HepG2 (cell line): Measurements from ENCODE around the gene MCTS1. TPM values are rescaled to one million over a fixed set of nuclear protein-coding genes. Genes with fewer than 3 reads are reported as not detected.

Experiments used
- ARID4A ChIP-seq: sonication (generic); formaldehyde crosslinking; IDR thresholded peaks from 2 replicates; pipeline ENCODE4 v1.5.0; 2020; ENCODE audit warnings: mild to moderate bottlenecking, missing genetic modification reagents, borderline replicate concordance
- ASH2L ChIP-seq: fragments of 300-600, 200-600 bp; sonication (generic); IDR thresholded peaks from 2 replicates; pipeline ENCODE4 v1.7.0; 2017; ENCODE audit warnings: low read depth, mild to moderate bottlenecking, moderate library complexity, mixed read lengths, low read length; ENCODE audit not compliant: insufficient read length
- HNF4G ChIP-seq, 2 experiments: sonication (generic) in 1 of 2; formaldehyde crosslinking in 1 of 2; IDR thresholded peaks; 2 replicates each; pipeline versions ENCODE4 v1.4.0 to v1.6.1; 2011 to 2020; ENCODE audit warnings: borderline replicate concordance in 2 of 2, low read depth in 2 of 2, mild to moderate bottlenecking in 2 of 2, low read length in 1 of 2, missing genetic modification reagents in 1 of 2, moderate library complexity in 1 of 2
- IRF1 ChIP-seq: sonication (generic); formaldehyde crosslinking; IDR thresholded peaks from 2 replicates; pipeline ENCODE4 v1.4.0; 2020; ENCODE audit warnings: low read depth, mild to moderate bottlenecking, missing genetic modification reagents
- MYC ChIP-seq: sonication (generic); formaldehyde crosslinking; IDR thresholded peaks from 2 replicates; pipeline ENCODE4 v1.9.0; 2021; ENCODE audit warnings: missing genetic modification reagents, borderline replicate concordance
- SRSF4 ChIP-seq: fragments of 200-400 bp; formaldehyde crosslinking; IDR thresholded peaks from one replicate; pipeline ENCODE4 v1.6.1; 2018; ENCODE audit warnings: mild to moderate bottlenecking, low read depth, low read length, moderate library complexity; ENCODE audit not compliant: poor library complexity, severe bottlenecking
- TBX2 ChIP-seq: sonication (generic); formaldehyde crosslinking; IDR thresholded peaks from 2 replicates; pipeline ENCODE4 v1.5.0; 2020; ENCODE audit warnings: missing genetic modification reagents, mild to moderate bottlenecking, borderline replicate concordance
- ZNF33B ChIP-seq: sonication (generic); formaldehyde crosslinking; IDR thresholded peaks from 2 replicates; pipeline ENCODE4 v1.5.1; 2020; ENCODE audit warnings: mild to moderate bottlenecking, missing genetic modification reagents
- ZNF652 ChIP-seq: IDR thresholded peaks from 2 replicates; pipeline ENCODE4 v1.6.1; 2016; ENCODE audit warnings: low read depth, borderline replicate concordance
- ZNF766 ChIP-seq: sonication (generic); formaldehyde crosslinking; IDR thresholded peaks from 2 replicates; pipeline ENCODE4 v1.5.0; 2020; ENCODE audit warnings: missing genetic modification reagents, borderline replicate concordance
- polyA plus RNA-seq, 8 experiments: library from polyadenylated mRNA; depleted of rRNA in 3 of 8; stranded (reverse) in 7 of 8; unstranded in 1 of 8; fragments of >200 nt; fragmentation: Illumina TruSeq in 4 of 8; extraction: Trizol in 4 of 8; gene quantifications; 2 replicates each; pipeline versions ENCODE4 v1.2.1 to v1.2.3, GENCODE V29; 2011 to 2016; ENCODE audit warnings: low read depth in 4 of 8, missing spikeins in 1 of 8, mixed read lengths in 1 of 8; ENCODE audit not compliant: insufficient read depth in 1 of 8
- total RNA-seq, 5 experiments: library from RNA; depleted of rRNA; stranded (reverse); fragments of >200 nt; fragmentation: Illumina TruSeq; extraction: Trizol; gene quantifications; 2 replicates each; pipeline ENCODE4 v1.2.3, GENCODE V29; 2016; ENCODE audit warnings: low read depth in 1 of 5
- TF ChIP-seq, protein P1 (sequence below): sonication (generic); formaldehyde crosslinking; IDR thresholded peaks from 2 replicates; pipeline ENCODE4 v1.5.1; 2020; ENCODE audit warnings: mild to moderate bottlenecking, missing genetic modification reagents, borderline replicate concordance
- TF ChIP-seq, protein P2 (sequence below): sonication (generic); formaldehyde crosslinking; IDR thresholded peaks from 2 replicates; pipeline ENCODE4 v1.5.1; 2020; ENCODE audit warnings: missing genetic modification reagents, mild to moderate bottlenecking, borderline replicate concordance

The MCTS1 gene
- total and polyA plus RNA-seq, 2 of the 13 experiments (the other 11 are each of a cell fraction or from before 2014, with no cell fraction given), result 30.1 to 59.0 TPM

GRCh38 chrX:120560842-120561633 lies 42.9 kb upstream of the MCTS1 start, which contains the start of gene CUL4B (continued):
- TF ChIP-seq ARID4A (CRISPR knock-in tag), result peak; percentile 43; the same call in 1 of the 2 replicates
- TF ChIP-seq HNF4G (IDR thresholded peaks at IDR 0.05; ENCODE audit: borderline replicate concordance, low read depth, low read length), result no peak
- no peak for TF ChIP-seq HNF4G (CRISPR knock-in tag; IDR thresholded peaks at IDR 0.05; ENCODE audit: borderline replicate concordance, low read depth)
- 0 out of 2 replicates have a peak, but pooled peaks have one; percentile 58 for TF ChIP-seq MYC
- no peak for TF ChIP-seq ZNF652 (CRISPR knock-in tag)
- TF ChIP-seq ASH2L, result peak; percentile 48
- TF ChIP-seq TBX2 (CRISPR knock-in tag), result no peak
- TF ChIP-seq ZNF33B (CRISPR knock-in tag), result no peak
- TF ChIP-seq SRSF4, result no peak
- TF ChIP-seq, protein P1, sequence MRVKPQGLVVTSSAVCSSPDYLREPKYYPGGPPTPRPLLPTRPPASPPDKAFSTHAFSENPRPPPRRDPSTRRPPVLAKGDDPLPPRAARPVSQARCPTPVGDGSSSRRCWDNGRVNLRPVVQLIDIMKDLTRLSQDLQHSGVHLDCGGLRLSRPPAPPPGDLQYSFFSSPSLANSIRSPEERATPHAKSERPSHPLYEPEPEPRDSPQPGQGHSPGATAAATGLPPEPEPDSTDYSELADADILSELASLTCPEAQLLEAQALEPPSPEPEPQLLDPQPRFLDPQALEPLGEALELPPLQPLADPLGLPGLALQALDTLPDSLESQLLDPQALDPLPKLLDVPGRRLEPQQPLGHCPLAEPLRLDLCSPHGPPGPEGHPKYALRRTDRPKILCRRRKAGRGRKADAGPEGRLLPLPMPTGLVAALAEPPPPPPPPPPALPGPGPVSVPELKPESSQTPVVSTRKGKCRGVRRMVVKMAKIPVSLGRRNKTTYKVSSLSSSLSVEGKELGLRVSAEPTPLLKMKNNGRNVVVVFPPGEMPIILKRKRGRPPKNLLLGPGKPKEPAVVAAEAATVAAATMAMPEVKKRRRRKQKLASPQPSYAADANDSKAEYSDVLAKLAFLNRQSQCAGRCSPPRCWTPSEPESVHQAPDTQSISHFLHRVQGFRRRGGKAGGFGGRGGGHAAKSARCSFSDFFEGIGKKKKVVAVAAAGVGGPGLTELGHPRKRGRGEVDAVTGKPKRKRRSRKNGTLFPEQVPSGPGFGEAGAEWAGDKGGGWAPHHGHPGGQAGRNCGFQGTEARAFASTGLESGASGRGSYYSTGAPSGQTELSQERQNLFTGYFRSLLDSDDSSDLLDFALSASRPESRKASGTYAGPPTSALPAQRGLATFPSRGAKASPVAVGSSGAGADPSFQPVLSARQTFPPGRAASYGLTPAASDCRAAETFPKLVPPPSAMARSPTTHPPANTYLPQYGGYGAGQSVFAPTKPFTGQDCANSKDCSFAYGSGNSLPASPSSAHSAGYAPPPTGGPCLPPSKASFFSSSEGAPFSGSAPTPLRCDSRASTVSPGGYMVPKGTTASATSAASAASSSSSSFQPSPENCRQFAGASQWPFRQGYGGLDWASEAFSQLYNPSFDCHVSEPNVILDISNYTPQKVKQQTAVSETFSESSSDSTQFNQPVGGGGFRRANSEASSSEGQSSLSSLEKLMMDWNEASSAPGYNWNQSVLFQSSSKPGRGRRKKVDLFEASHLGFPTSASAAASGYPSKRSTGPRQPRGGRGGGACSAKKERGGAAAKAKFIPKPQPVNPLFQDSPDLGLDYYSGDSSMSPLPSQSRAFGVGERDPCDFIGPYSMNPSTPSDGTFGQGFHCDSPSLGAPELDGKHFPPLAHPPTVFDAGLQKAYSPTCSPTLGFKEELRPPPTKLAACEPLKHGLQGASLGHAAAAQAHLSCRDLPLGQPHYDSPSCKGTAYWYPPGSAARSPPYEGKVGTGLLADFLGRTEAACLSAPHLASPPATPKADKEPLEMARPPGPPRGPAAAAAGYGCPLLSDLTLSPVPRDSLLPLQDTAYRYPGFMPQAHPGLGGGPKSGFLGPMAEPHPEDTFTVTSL (CRISPR knock-in tag), result no peak
- no peak for TF ChIP-seq ZNF766 (CRISPR knock-in tag)
- no peak for TF ChIP-seq IRF1 (CRISPR knock-in tag)
- TF ChIP-seq, protein P2, sequence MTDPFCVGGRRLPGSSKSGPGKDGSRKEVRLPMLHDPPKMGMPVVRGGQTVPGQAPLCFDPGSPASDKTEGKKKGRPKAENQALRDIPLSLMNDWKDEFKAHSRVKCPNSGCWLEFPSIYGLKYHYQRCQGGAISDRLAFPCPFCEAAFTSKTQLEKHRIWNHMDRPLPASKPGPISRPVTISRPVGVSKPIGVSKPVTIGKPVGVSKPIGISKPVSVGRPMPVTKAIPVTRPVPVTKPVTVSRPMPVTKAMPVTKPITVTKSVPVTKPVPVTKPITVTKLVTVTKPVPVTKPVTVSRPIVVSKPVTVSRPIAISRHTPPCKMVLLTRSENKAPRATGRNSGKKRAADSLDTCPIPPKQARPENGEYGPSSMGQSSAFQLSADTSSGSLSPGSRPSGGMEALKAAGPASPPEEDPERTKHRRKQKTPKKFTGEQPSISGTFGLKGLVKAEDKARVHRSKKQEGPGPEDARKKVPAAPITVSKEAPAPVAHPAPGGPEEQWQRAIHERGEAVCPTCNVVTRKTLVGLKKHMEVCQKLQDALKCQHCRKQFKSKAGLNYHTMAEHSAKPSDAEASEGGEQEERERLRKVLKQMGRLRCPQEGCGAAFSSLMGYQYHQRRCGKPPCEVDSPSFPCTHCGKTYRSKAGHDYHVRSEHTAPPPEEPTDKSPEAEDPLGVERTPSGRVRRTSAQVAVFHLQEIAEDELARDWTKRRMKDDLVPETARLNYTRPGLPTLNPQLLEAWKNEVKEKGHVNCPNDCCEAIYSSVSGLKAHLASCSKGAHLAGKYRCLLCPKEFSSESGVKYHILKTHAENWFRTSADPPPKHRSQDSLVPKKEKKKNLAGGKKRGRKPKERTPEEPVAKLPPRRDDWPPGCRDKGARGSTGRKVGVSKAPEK (CRISPR knock-in tag), result no peak
